Smooth muscle cell (in vitro differentiated cells): ENCODE results near the gene CHST13. TPM values are rescaled to one million over a fixed set of nuclear protein-coding genes. Genes with fewer than 3 reads are reported as not detected.

Experiments used
- DNase-seq: peaks from one replicate; lab custom pipeline; 2025; ENCODE audit not compliant: unreplicated experiment; lab: John Stamatoyannopoulos, UW
- H2AFZ ChIP-seq: fragments of 200-600 bp; sonication (generic); 2 replicates; pipeline ENCODE4 v1.6.0; 2016; ENCODE audit warnings: antibody characterized with exemption, low read depth, mild to moderate bottlenecking
- H3F3A ChIP-seq: fragments of 200-600 bp; sonication (generic); 2 replicates; pipeline ENCODE4 v1.6.0; 2017; ENCODE audit warnings: antibody characterized with exemption, low read depth
- H3K27ac ChIP-seq: fragments of 200-600 bp; sonication (generic); 2 replicates; pipeline ENCODE4 v1.5.1; 2016; ENCODE audit warnings: low read depth, mild to moderate bottlenecking
- H3K27me3 ChIP-seq: fragments of 200-600 bp; sonication (generic); 2 replicates; pipeline ENCODE4 v1.6.1; 2016; ENCODE audit warnings: low read depth, mild to moderate bottlenecking
- H3K36me3 ChIP-seq: fragments of 200-600 bp; sonication (generic); 2 replicates; pipeline ENCODE4 v1.5.1; 2016; ENCODE audit warnings: low read depth
- H3K4me1 ChIP-seq: fragments of 200-600 bp; sonication (generic); 2 replicates; pipeline ENCODE4 v1.5.1; 2016; ENCODE audit warnings: low read depth
- H3K4me2 ChIP-seq: fragments of 200-600 bp; sonication (generic); 2 replicates; pipeline ENCODE4 v1.6.0; 2016; ENCODE audit warnings: mild to moderate bottlenecking
- H3K4me3 ChIP-seq: fragments of 200-600 bp; sonication (generic); 2 replicates; pipeline ENCODE4 v1.5.1; 2016; ENCODE audit warnings: mild to moderate bottlenecking
- H3K79me2 ChIP-seq: fragments of 200-600 bp; sonication (generic); 2 replicates; pipeline ENCODE4 v1.6.0; 2016; ENCODE audit warnings: low read depth, mild to moderate bottlenecking
- H3K9ac ChIP-seq: fragments of 200-600 bp; sonication (generic); 2 replicates; pipeline ENCODE4 v1.6.0; 2016; ENCODE audit warnings: low read depth
- H3K9me3 ChIP-seq: fragments of 200-600 bp; sonication (generic); replicated peaks from 2 replicates; pipeline ENCODE4 v1.5.1; 2016; ENCODE audit warnings: low read depth
- H4K20me1 ChIP-seq: fragments of 200-600 bp; sonication (generic); 2 replicates; pipeline ENCODE4 v1.6.0; 2016; ENCODE audit warnings: low read depth
- CTCF ChIP-seq: fragments of 200-600 bp; sonication (generic); IDR thresholded peaks from 2 replicates; pipeline ENCODE4 v1.5.1; 2017; ENCODE audit warnings: borderline replicate concordance, mild to moderate bottlenecking, antibody characterized with exemption; ENCODE audit not compliant: insufficient read depth, poor library complexity, severe bottlenecking
- WGBS: methylation state at CpG from one replicate; pipeline ENCODE4 v1.1.7; 2016; ENCODE audit warnings: low lambda C conversion rate; 5-methylcytosine and 5-hydroxymethylcytosine counted together
- polyA plus RNA-seq: library from polyadenylated mRNA; unstranded; fragments of >200 nt; fragmentation: Nextera tagmentation; extraction: Ambion mirVana; gene quantifications from 2 replicates; pipeline ENCODE4 v1.2.1, GENCODE V29; 2016
- total RNA-seq: library from RNA; depleted of rRNA; stranded (reverse); fragments of >200 nt; gene quantifications from 2 replicates; pipeline ENCODE4 v1.2.3, GENCODE V29; 2014

Gene CHST13
- total and polyA plus RNA-seq, 2 experiments from 2014 or later: not detected

- no peaks in the 10 kb centered on the region for H3K4me1 ChIP-seq
- no peak overlapping the region for H3K4me3 ChIP-seq
- no peak overlapping the region for H3K4me2 ChIP-seq
- H3F3A ChIP-seq: no peaks in the 10 kb centered on the region
- H3K27ac ChIP-seq: no peak overlapping the region
- H3K9me3 ChIP-seq: no peaks in the 10 kb centered on the region
- no peaks in the 10 kb centered on the region for H3K36me3 ChIP-seq
- H3K9ac ChIP-seq: no peak overlapping the region
- H4K20me1 ChIP-seq: no peaks in the 10 kb centered on the region
- H3K79me2 ChIP-seq: no peaks in the 10 kb centered on the region
- H2AFZ ChIP-seq: no peak overlapping the region
- whole genome bisulfite sequencing: 94% methylated on average over 2 of the region's 2 CpGs
- no peaks in the 10 kb centered on the region for H3K27me3 ChIP-seq
- DNase-seq: no peak
- TF ChIP-seq CTCF: no peak
Measured at GRCh38 chr3:126543457-126544061, 19.6 kb downstream of the CHST13 start.

- no peaks in the 10 kb centered on the region for H3K4me1 ChIP-seq
- H4K20me1 ChIP-seq: no peaks in the 10 kb centered on the region
- no peaks in the 10 kb centered on the region for H3K36me3 ChIP-seq
- 92% methylated on average over 7 of the region's 7 CpGs for WGBS
- H3K9ac ChIP-seq: no peak overlapping the region
- no peak overlapping the region for H3K4me3 ChIP-seq
- H3K79me2 ChIP-seq: no peaks in the 10 kb centered on the region
- H3K4me2 ChIP-seq: no peak overlapping the region
- no peaks in the 10 kb centered on the region for H3K27me3 ChIP-seq
- no peak for TF ChIP-seq CTCF
- no peaks in the 10 kb centered on the region for H3F3A ChIP-seq
- no peak for DNase-seq
- no peak overlapping the region for H3K27ac ChIP-seq
- H2AFZ ChIP-seq: no peak overlapping the region
- no peaks in the 10 kb centered on the region for H3K9me3 ChIP-seq
Measured at GRCh38 chr3:126544596-126545281, 20.8 kb downstream of the CHST13 start.

GRCh38 chr3:126545544-126545943, 21.6 kb downstream of the CHST13 start:
- DNase-seq: no peak
- H3K36me3 ChIP-seq: no peaks in the 10 kb centered on the region
- H3K9me3 ChIP-seq: no peaks in the 10 kb centered on the region
- no peaks in the 10 kb centered on the region for H3K4me1 ChIP-seq
- no peaks in the 10 kb centered on the region for H3K27me3 ChIP-seq
- no peak overlapping the region for H3K27ac ChIP-seq
- no peak overlapping the region for H2AFZ ChIP-seq
- H3K4me3 ChIP-seq: no peak overlapping the region
- no peaks in the 10 kb centered on the region for H3F3A ChIP-seq
- H3K4me2 ChIP-seq: no peak overlapping the region
- H4K20me1 ChIP-seq: no peaks in the 10 kb centered on the region
- no peaks in the 10 kb centered on the region for H3K79me2 ChIP-seq
- WGBS: 86% methylated on average over 5 of the region's 5 CpGs
- TF ChIP-seq CTCF: no peak
- no peak overlapping the region for H3K9ac ChIP-seq

GRCh38 chr3:126546013-126546412, 22.1 kb downstream of the CHST13 start:
- 97% methylated on average over 6 of the region's 6 CpGs for WGBS
- H3K4me1 ChIP-seq: no peaks in the 10 kb centered on the region
- no peak overlapping the region for H3K4me3 ChIP-seq
- H3K9me3 ChIP-seq: no peaks in the 10 kb centered on the region
- no peak for TF ChIP-seq CTCF
- no peaks in the 10 kb centered on the region for H3K27me3 ChIP-seq
- no peaks in the 10 kb centered on the region for H3K79me2 ChIP-seq
- no peak overlapping the region for H3K27ac ChIP-seq
- no peaks in the 10 kb centered on the region for H3K36me3 ChIP-seq
- H4K20me1 ChIP-seq: no peaks in the 10 kb centered on the region
- DNase-seq: no peak
- H2AFZ ChIP-seq: no peak overlapping the region
- no peak overlapping the region for H3K4me2 ChIP-seq
- H3F3A ChIP-seq: no peaks in the 10 kb centered on the region
- no peak overlapping the region for H3K9ac ChIP-seq
